GM12891 (cell line): ENCODE measurements around the gene WDFY2.

Experiments
- DNase-seq: peaks from one replicate; pipeline ENCODE4 v3.0.0; 2011; ENCODE audit warnings: low spot score; ENCODE audit not compliant: insufficient read length
- FAIRE-seq: peaks from 2 replicates; lab custom pipeline; 2011; peaks lifted over from hg19 to GRCh38; lab: Jason Lieb, UNC
- PAX5 ChIP-seq: IDR thresholded peaks from 2 replicates; pipeline ENCODE4 v1.6.1; 2011; ENCODE audit warnings: low read length, moderate library complexity, mild to moderate bottlenecking; ENCODE audit not compliant: insufficient read depth, severe bottlenecking
- POLR2A ChIP-seq: IDR thresholded peaks from 2 replicates; pipeline ENCODE4 v1.6.1; 2011; ENCODE audit warnings: low read depth, low read length, control low read depth
- POLR2AphosphoS5 ChIP-seq: IDR thresholded peaks from 2 replicates; pipeline ENCODE4 v1.6.1; 2011; ENCODE audit warnings: low read depth, low read length, control low read depth
- POU2F2 ChIP-seq: IDR thresholded peaks from 2 replicates; pipeline ENCODE4 v1.6.1; 2011; ENCODE audit warnings: low read depth, mild to moderate bottlenecking, control low read depth, low read length, moderate library complexity
- SPI1 ChIP-seq: IDR thresholded peaks from 2 replicates; pipeline ENCODE4 v1.6.1; 2011; ENCODE audit warnings: low read depth, low read length, control low read depth
- TAF1 ChIP-seq: IDR thresholded peaks from 2 replicates; pipeline ENCODE4 v1.6.1; 2011; ENCODE audit warnings: low read depth, low read length, control low read depth

Gene WDFY2

DNA sequence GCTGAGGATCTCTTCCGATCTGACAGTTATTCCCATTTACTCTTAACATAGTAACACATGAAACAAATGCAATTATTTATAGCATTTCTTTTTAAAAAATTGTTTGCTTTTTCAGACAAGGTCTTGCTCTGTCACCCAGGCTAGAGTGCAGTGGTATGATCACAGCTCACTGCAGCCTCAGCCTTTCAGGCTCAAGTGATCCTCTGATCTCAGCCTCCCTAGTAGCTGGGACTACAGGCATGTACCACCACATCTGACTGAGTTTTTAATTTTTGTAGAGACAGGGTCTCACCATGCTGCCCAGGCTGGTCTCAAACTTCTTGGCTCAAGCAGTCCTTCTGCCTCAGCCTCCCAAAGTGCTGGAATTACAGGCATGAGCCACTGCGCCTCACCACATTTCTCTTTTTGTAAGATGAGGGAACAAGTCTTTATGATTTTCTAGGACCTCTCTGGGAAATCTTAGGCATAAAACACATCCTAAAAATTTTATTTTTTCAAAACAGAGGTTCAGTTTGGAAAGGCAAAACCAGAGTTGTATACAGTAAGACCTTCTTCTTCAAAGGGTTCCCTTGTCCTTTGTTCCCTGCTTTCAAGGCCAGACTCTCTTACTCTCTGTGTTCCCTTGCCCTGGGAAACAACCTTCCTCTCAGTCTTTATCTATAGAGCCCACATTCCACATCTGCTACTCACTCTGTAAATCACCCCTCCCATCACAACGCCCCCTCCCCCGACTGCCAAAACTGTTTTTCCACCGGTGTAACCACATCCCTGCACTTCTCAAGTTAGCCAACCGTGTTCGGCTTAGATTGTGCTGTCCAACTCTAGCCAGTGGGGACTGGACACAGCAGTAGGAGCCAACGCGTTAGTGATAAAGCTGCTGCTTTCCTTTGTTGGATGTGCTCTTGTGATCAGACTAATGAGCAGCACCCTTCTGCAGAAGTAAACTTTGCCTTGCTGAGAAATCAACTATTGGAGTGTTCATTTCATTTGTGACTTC, 163.5 kb downstream of the WDFY2 start:
- DNase-seq (no peak), FAIRE-seq (no peak)
- no peak for TF ChIP-seq TAF1
- TF ChIP-seq POLR2A: no peak
- TF ChIP-seq PAX5: no peak
- no peak for TF ChIP-seq POLR2AphosphoS5
- no peak for TF ChIP-seq POU2F2
- no peak for TF ChIP-seq SPI1

- FAIRE-seq: no peak
- TF ChIP-seq PAX5: no peak
- TF ChIP-seq SPI1: no peak
- no peak for TF ChIP-seq POLR2A
- TF ChIP-seq POU2F2: no peak
- TF ChIP-seq POLR2AphosphoS5: no peak
- no peak for TF ChIP-seq TAF1
Measured at GRCh38 chr13:51756651-51757050, 172.4 kb downstream of the WDFY2 start.

GRCh38 chr13:51758691-51759090, 174.4 kb downstream of the WDFY2 start:
- TF ChIP-seq POLR2AphosphoS5 (no peak), PAX5 (no peak), TAF1 (no peak), SPI1 (no peak), POLR2A (no peak), POU2F2 (no peak)
- no peak for FAIRE-seq
- DNase-seq: no peak

More at GRCh38 chr13:51756651-51757050, 172.4 kb downstream of the WDFY2 start:
- no peak for DNase-seq

- DNase-seq: no peak
- TF ChIP-seq POLR2AphosphoS5 (no peak), TAF1 (no peak), POLR2A (no peak), SPI1 (no peak), PAX5 (no peak), POU2F2 (no peak)
- FAIRE-seq: no peak
Measured at GRCh38 chr13:51759240-51759639, 175.0 kb downstream of the WDFY2 start.

DNA sequence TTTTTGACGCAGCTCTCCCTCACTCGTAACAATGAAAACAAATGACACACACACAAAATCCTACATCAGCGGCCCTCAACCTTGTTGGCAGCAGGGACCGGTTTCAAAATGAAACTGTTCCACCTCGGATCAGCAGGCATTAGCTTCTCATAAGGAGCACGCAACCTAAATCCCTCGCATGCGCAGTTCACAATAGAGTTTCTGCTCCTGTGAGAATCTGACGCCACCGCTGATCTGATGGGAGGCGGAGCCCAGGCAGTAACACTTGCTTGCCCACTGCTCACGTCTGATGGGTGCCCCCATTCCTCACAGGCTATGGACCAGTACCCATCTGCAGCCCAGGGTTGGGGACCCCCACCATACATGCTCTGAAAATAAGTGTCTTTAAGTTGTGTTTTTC, 176.3 kb downstream of the WDFY2 start:
- DNase-seq: no peak
- no peak for FAIRE-seq
- no peak for TF ChIP-seq TAF1
- no peak for TF ChIP-seq POLR2AphosphoS5
- TF ChIP-seq POU2F2: no peak
- no peak for TF ChIP-seq PAX5
- no peak for TF ChIP-seq POLR2A
- no peak for TF ChIP-seq SPI1

DNA sequence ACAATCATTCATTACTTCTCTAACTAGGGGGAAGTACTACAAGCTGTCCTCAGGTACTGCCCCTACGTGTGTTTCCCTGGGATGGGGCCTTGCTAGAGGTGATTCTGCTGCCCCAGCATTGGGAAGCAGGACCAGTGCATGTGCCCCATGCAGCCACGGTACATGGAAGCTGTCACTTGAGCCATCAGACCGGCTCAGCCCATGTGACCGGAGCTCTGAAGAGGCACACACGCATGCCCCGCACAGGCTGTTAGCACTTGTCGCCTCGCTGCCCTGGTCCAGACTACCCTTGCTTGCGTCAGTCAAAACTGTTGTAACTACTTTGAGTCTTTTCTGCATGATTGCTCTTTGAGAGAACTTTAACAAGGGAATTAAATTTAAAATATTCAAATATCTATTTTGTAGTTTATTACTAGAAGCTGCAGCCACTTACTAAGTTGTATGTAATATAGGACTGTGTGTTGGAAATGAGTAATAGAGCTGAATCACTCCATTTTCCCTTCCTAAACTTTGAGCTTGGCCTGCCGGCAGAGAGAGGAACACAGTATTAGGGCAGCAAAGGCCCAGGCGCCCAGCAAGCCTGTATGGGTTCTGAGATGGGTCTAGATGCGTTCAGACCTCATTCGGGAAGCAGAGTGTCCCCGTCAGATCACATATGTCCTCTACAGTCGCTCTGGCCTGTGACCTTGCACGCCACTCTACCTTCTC, 177.5 kb downstream of the WDFY2 start:
- FAIRE-seq: no peak
- no peak for DNase-seq
- TF ChIP-seq POU2F2: no peak
- no peak for TF ChIP-seq POLR2A
- no peak for TF ChIP-seq SPI1
- TF ChIP-seq TAF1: no peak
- no peak for TF ChIP-seq PAX5
- no peak for TF ChIP-seq POLR2AphosphoS5

DNA sequence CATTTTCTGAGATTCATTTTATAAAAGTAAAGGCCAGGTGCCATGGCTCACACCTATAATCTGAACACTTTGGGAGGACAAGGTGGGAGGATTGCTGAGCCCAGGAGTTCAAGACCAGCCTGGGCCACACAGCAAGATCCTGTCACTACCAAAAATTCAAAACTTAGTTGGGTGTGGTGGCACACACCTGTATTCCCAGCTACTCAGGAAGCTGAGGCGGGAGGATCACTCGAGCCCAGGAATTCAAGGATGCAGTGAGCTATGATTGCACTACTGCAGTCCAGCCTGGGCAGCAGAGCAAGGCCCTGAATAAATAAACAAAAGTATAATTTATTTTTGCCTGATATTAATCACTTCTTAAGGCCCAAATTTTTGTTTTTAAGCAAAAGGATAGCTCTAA, 179.2 kb downstream of the WDFY2 start:
- peak; percentile 13 for FAIRE-seq
- DNase-seq: no peak

GRCh38 chr13:51764184-51765141, 180.2 kb downstream of the WDFY2 start:
- FAIRE-seq (peak; percentile 94), DNase-seq (peak; percentile 42)

More for the DNA sequence above, 179.2 kb downstream of the WDFY2 start:
- TF ChIP-seq TAF1 (no peak), SPI1 (no peak), POLR2AphosphoS5 (no peak), POU2F2 (no peak), POLR2A (no peak), PAX5 (no peak)

More at GRCh38 chr13:51764184-51765141, 180.2 kb downstream of the WDFY2 start:
- TF ChIP-seq TAF1: no peak
- TF ChIP-seq POLR2AphosphoS5: no peak; the same call in 1 of the 2 replicates
- no peak for TF ChIP-seq POU2F2
- TF ChIP-seq SPI1: 0 out of 2 replicates have a peak, but pooled peaks have one; percentile 19
- no peak for TF ChIP-seq PAX5
- TF ChIP-seq POLR2A: peak; percentile 52; the same call in 1 of the 2 replicates
